Panc1 (cell line): Measurements from ENCODE around the gene MEMO1. TPM values are rescaled to one million over a fixed set of nuclear protein-coding genes. Genes with fewer than 3 reads are reported as not detected.

Experiments
- ATAC-seq: fragments of 200-7000 bp; cut with Tn5 transposase; 2 replicates; pipeline ENCODE4 v1.9.1; 2020; ENCODE audit warnings: mild to moderate bottlenecking, moderate library complexity
- BruUV-seq: library from RNA; stranded (reverse); fragments of 400-500 nt; replicated peaks from 2 replicates; lab custom pipeline; 2021; lab: Mats Ljungman, UMichigan
- CTCF ChIA-PET: fragments of 300-600 bp; sonication (Branson Sonifier 250); formaldehyde crosslinking; loops from one replicate; lab custom pipeline; 2022; ENCODE audit warnings: antibody characterized with exemption; lab: Charles Lee
- POLR2A ChIA-PET: fragments of 300-600 bp; sonication (Branson Sonifier 250); formaldehyde crosslinking; loops from one replicate; lab custom pipeline; 2022; ENCODE audit warnings: antibody characterized with exemption; lab: Charles Lee
- DNase-seq: peaks from one replicate; pipeline ENCODE4 v3.0.0-alpha.2; 2010; ENCODE audit warnings: low read depth, low spot score
- H3K27ac ChIP-seq: 2 replicates; pipeline ENCODE4 v1.5.1; 2011; ENCODE audit warnings: mild to moderate bottlenecking, low read length, inconsistent platforms
- H3K27me3 ChIP-seq: fragments of 200-500 bp; sonication (Bioruptor generic); 2 replicates; pipeline ENCODE4 v1.6.0; 2014; ENCODE audit warnings: low read length, inconsistent platforms; ENCODE audit not compliant: control insufficient read depth, insufficient read depth
- H3K36me3 ChIP-seq: fragments of 200-500 bp; sonication (Bioruptor generic); 2 replicates; pipeline ENCODE4 v1.5.1; 2014; ENCODE audit warnings: inconsistent platforms, mild to moderate bottlenecking, low read length, moderate library complexity; ENCODE audit not compliant: control insufficient read depth, insufficient read depth
- H3K4me1 ChIP-seq: 2 replicates; pipeline ENCODE4 v1.5.1; 2011; ENCODE audit warnings: inconsistent platforms, mild to moderate bottlenecking, low read length, moderate library complexity; ENCODE audit not compliant: control insufficient read depth, insufficient read depth
- H3K4me3 ChIP-seq, 2 experiments: 2 replicates each; pipeline ENCODE4 v1.5.1; 2011 to 2012; ENCODE audit warnings: low read depth in 2 of 2, low read length in 2 of 2, mild to moderate bottlenecking in 2 of 2, inconsistent platforms in 1 of 2, moderate library complexity in 1 of 2
- H3K9me3 ChIP-seq: fragments of 200-500 bp; sonication (Bioruptor generic); 2 replicates; pipeline ENCODE4 v1.5.1; 2014; ENCODE audit warnings: low read depth, mild to moderate bottlenecking, inconsistent platforms, low read length, moderate library complexity; ENCODE audit not compliant: control insufficient read depth, insufficient read depth
- POLR2AphosphoS5 ChIP-seq: IDR thresholded peaks from 2 replicates; pipeline ENCODE4 v1.6.1; 2012; ENCODE audit warnings: mild to moderate bottlenecking, low read depth, low read length, moderate library complexity
- SIN3A ChIP-seq: IDR thresholded peaks from 2 replicates; pipeline ENCODE4 v1.6.1; 2012; ENCODE audit warnings: low read depth, mild to moderate bottlenecking, low read length, moderate library complexity, borderline replicate concordance; ENCODE audit not compliant: insufficient read depth
- TCF7L2 ChIP-seq: IDR thresholded peaks from 2 replicates; pipeline ENCODE4 v1.6.1; 2011; ENCODE audit warnings: mild to moderate bottlenecking, low read depth, low read length, inconsistent platforms
- in situ Hi-C: cut with HindIII; loops from 2 replicates; pipeline ENCODE4 v1.10.0; 2016; ENCODE audit warnings: low sequenced_read_pairs, low pct_unique_long_range_greater_than_20kb
- intact Hi-C: fragments of 100-400 bp; cut with micrococcal nuclease; formaldehyde crosslinking; loops from one replicate; pipeline ENCODE4 v1.10.0; 2022; ENCODE audit not compliant: unreplicated experiment
- total RNA-seq: library from RNA; stranded (reverse); gene quantifications from one replicate; pipeline ENCODE4 v1.2.1, GENCODE V29; 2021; ENCODE audit not compliant: unreplicated experiment
- TF ChIP-seq, protein P1 (sequence below): fragments of 450-650 bp; IDR thresholded peaks from 2 replicates; pipeline ENCODE4 v1.5.1; 2017; ENCODE audit warnings: mild to moderate bottlenecking
- TF ChIP-seq, protein P2 (sequence below), 2 experiments: IDR thresholded peaks; 2 replicates each; pipeline ENCODE4 v1.6.1; 2011 to 2012; ENCODE audit warnings: low read depth in 2 of 2, control low read depth in 1 of 2, low read length in 1 of 2, mild to moderate bottlenecking in 1 of 2, moderate library complexity in 1 of 2; ENCODE audit not compliant: insufficient read depth in 1 of 2

The MEMO1 gene
- total RNA-seq, 1 experiment from 2014 or later = 60.8 TPM

DNA sequence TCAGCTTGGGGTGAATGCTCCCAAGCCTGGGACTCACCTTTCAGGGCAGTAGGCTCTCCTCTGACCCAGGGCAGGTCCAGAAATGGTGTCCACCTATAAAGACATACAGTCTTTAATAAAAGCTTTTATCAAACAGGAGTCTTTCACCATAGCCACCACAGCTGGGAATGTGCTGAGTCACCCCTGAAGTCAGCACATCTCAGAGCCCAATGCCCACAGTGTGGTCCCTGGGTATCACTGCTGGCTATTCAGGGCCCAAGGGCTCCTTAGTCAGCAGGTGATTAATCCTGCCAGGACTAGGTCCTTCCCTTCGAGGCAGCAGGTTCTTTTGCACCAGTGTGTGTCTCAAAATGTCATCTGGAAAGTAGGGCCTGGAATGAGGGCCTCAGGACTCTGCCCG, 181.9 kb downstream of the MEMO1 start:
- Histone ChIP-seq H3K27me3 (no peaks in the 10 kb centered on the region), H3K27ac (no peak overlapping the region), H3K9me3 (no peaks in the 10 kb centered on the region), H3K4me1 (no peaks in the 10 kb centered on the region), H3K4me3 (no peak overlapping the region), H3K36me3 (no peaks in the 10 kb centered on the region)
- in situ Hi-C loops = no loop called here
- TF ChIP-seq, protein P1, sequence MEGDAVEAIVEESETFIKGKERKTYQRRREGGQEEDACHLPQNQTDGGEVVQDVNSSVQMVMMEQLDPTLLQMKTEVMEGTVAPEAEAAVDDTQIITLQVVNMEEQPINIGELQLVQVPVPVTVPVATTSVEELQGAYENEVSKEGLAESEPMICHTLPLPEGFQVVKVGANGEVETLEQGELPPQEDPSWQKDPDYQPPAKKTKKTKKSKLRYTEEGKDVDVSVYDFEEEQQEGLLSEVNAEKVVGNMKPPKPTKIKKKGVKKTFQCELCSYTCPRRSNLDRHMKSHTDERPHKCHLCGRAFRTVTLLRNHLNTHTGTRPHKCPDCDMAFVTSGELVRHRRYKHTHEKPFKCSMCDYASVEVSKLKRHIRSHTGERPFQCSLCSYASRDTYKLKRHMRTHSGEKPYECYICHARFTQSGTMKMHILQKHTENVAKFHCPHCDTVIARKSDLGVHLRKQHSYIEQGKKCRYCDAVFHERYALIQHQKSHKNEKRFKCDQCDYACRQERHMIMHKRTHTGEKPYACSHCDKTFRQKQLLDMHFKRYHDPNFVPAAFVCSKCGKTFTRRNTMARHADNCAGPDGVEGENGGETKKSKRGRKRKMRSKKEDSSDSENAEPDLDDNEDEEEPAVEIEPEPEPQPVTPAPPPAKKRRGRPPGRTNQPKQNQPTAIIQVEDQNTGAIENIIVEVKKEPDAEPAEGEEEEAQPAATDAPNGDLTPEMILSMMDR = no peak
- TF ChIP-seq SIN3A = no peak
- no peak for TF ChIP-seq POLR2AphosphoS5
- no peak for TF ChIP-seq TCF7L2
- TF ChIP-seq, protein P2, sequence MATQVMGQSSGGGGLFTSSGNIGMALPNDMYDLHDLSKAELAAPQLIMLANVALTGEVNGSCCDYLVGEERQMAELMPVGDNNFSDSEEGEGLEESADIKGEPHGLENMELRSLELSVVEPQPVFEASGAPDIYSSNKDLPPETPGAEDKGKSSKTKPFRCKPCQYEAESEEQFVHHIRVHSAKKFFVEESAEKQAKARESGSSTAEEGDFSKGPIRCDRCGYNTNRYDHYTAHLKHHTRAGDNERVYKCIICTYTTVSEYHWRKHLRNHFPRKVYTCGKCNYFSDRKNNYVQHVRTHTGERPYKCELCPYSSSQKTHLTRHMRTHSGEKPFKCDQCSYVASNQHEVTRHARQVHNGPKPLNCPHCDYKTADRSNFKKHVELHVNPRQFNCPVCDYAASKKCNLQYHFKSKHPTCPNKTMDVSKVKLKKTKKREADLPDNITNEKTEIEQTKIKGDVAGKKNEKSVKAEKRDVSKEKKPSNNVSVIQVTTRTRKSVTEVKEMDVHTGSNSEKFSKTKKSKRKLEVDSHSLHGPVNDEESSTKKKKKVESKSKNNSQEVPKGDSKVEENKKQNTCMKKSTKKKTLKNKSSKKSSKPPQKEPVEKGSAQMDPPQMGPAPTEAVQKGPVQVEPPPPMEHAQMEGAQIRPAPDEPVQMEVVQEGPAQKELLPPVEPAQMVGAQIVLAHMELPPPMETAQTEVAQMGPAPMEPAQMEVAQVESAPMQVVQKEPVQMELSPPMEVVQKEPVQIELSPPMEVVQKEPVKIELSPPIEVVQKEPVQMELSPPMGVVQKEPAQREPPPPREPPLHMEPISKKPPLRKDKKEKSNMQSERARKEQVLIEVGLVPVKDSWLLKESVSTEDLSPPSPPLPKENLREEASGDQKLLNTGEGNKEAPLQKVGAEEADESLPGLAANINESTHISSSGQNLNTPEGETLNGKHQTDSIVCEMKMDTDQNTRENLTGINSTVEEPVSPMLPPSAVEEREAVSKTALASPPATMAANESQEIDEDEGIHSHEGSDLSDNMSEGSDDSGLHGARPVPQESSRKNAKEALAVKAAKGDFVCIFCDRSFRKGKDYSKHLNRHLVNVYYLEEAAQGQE (IDR thresholded peaks at IDR 0.05; ENCODE audit: insufficient read depth in 1 of 2, low read depth in 2 of 2, low read length in 1 of 2) = no peak
- POLR2A ChIA-PET = no interaction called here
- DNase-seq = no peak
- BruUV-seq = no TSS peak
- ATAC-seq = no peak
- intact Hi-C loops = no loop called here
- CTCF ChIA-PET = no interaction called here

DNA sequence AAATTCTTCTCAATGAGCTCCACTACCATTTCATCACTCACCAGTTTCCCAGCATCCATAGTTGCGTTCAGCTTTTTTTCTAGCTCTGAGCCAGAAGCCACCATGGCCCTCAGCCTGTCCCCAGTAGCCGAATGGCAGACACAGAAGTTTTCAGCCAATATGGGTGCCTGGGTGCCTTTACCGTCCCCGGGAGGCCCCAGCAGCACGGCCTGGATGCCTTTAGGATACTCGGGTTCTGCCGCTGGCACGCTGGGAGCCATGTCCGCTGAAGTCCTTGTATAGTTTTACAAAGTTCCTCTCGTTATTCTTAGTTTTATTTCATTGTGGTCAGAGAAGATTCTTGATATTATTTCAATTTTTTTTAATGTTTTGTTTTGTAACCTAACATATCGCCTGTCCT, 187.2 kb downstream of the MEMO1 start:
- POLR2A ChIA-PET = no interaction called here
- no peaks in the 10 kb centered on the region for H3K36me3 ChIP-seq
- H3K27me3 ChIP-seq = no peaks in the 10 kb centered on the region
- no peak overlapping the region for H3K4me3 ChIP-seq
- in situ Hi-C loops = no loop called here
- no peak for ATAC-seq
- H3K4me1 ChIP-seq = no peaks in the 10 kb centered on the region
- no peak overlapping the region for H3K27ac ChIP-seq
- intact Hi-C loops = no loop called here
- H3K9me3 ChIP-seq = no peaks in the 10 kb centered on the region
- DNase-seq = no peak
- no TSS peak for BruUV-seq
- CTCF ChIA-PET = no interaction called here
- no peak for TF ChIP-seq POLR2AphosphoS5
- TF ChIP-seq TCF7L2 = no peak
- no peak for TF ChIP-seq SIN3A
- TF ChIP-seq, protein P2 (IDR thresholded peaks at IDR 0.05; ENCODE audit: insufficient read depth in 1 of 2, low read depth in 2 of 2, low read length in 1 of 2) = no peak
- TF ChIP-seq, protein P1 = no peak
